ENCODE results near the gene OAF. TPM values are rescaled to one million over a fixed set of nuclear protein-coding genes. Genes with fewer than 3 reads are reported as not detected.

The OAF gene
- polyA plus RNA-seq, 1 experiment, result 47.5 TPM

GRCh38 chr11:120254788-120255518, 44.1 kb downstream of the OAF start:
- Histone ChIP-seq H3K36me3 (ENCODE audit: control insufficient read depth, insufficient read depth, low read length) (no peaks in the 10 kb centered on the region), H3K4me3 (ENCODE audit: low read depth, low read length) (no peak overlapping the region), H3K27me3 (ENCODE audit: control insufficient read depth, insufficient read depth, low read length) (peaks cover 52% of the 10 kb centered on the region)
- POLR2A ChIA-PET, result no interaction called here
- DNase-seq (ENCODE audit: low read depth), result no peak
- TF ChIP-seq CTCF (IDR thresholded peaks at IDR 0.05; ENCODE audit: insufficient read depth, low read depth, low read length), result no peak
- CTCF ChIA-PET, result interaction anchor here (1.2 to 1.3 kb wide), 2 partner anchors 45 to 83 kb away, joined by 3 to 4 read pairs; no protein-coding TSS in a partner anchor

- TF ChIP-seq CTCF (IDR thresholded peaks at IDR 0.05; ENCODE audit: insufficient read depth, low read depth, low read length), result no peak
- no peak for DNase-seq (ENCODE audit: low read depth)
- peaks cover 51% of the 10 kb centered on the region for H3K27me3 ChIP-seq (ENCODE audit: control insufficient read depth, insufficient read depth, low read length)
- POLR2A ChIA-PET, result no interaction called here
- CTCF ChIA-PET, result interaction anchor here (1.3 kb wide), 1 partner anchor 84 kb away, joined by 4 read pairs; no protein-coding TSS in a partner anchor
- no peak overlapping the region for H3K4me3 ChIP-seq (ENCODE audit: low read depth, low read length)
- no peaks in the 10 kb centered on the region for H3K36me3 ChIP-seq (ENCODE audit: control insufficient read depth, insufficient read depth, low read length)
Measured at GRCh38 chr11:120255519-120255866, 44.7 kb downstream of the OAF start.

GRCh38 chr11:120256178-120256577, 45.3 kb downstream of the OAF start:
- TF ChIP-seq CTCF (IDR thresholded peaks at IDR 0.05; ENCODE audit: insufficient read depth, low read depth, low read length), result no peak
- Histone ChIP-seq H3K36me3 (ENCODE audit: control insufficient read depth, insufficient read depth, low read length) (no peaks in the 10 kb centered on the region), H3K4me3 (ENCODE audit: low read depth, low read length) (no peak overlapping the region), H3K27me3 (ENCODE audit: control insufficient read depth, insufficient read depth, low read length) (peaks cover 49% of the 10 kb centered on the region)
- ChIA-PET POLR2A (no interaction called here), CTCF (no interaction called here)
- DNase-seq (ENCODE audit: low read depth), result no peak

GRCh38 chr11:120256779-120257178, 45.9 kb downstream of the OAF start:
- H3K27me3 ChIP-seq (ENCODE audit: control insufficient read depth, insufficient read depth, low read length), result peaks cover 49% of the 10 kb centered on the region
- ChIA-PET POLR2A (no interaction called here), CTCF (no interaction called here)
- no peak overlapping the region for H3K4me3 ChIP-seq (ENCODE audit: low read depth, low read length)
- TF ChIP-seq CTCF (IDR thresholded peaks at IDR 0.05; ENCODE audit: insufficient read depth, low read depth, low read length), result no peak
- no peaks in the 10 kb centered on the region for H3K36me3 ChIP-seq (ENCODE audit: control insufficient read depth, insufficient read depth, low read length)
- no peak for DNase-seq (ENCODE audit: low read depth)

GRCh38 chr11:120257346-120257745, 46.5 kb downstream of the OAF start:
- peaks cover 47% of the 10 kb centered on the region for H3K27me3 ChIP-seq (ENCODE audit: control insufficient read depth, insufficient read depth, low read length)
- DNase-seq (ENCODE audit: low read depth), result no peak
- ChIA-PET POLR2A (no interaction called here), CTCF (interaction anchor here (1.4 to 1.7 kb wide), 2 partner anchors 8 to 43 kb away, joined by 4 read pairs; no protein-coding TSS in a partner anchor)
- H3K36me3 ChIP-seq (ENCODE audit: control insufficient read depth, insufficient read depth, low read length), result no peaks in the 10 kb centered on the region
- no peak overlapping the region for H3K4me3 ChIP-seq (ENCODE audit: low read depth, low read length)
- no peak for TF ChIP-seq CTCF (IDR thresholded peaks at IDR 0.05; ENCODE audit: insufficient read depth, low read depth, low read length)

Measured in BJ (cell line).